Fibroblast of skin of back (primary cell): ENCODE results near the gene MYBPC3.
"Not testable (repeated sequence)": the region's sequence is repeated elsewhere in the genome, so short reads cannot be mapped to it uniquely, and the experiment has no call there.

Experiments used
- DNase-seq: peaks from one replicate; pipeline ENCODE4 v3.0.0-alpha.2; 2013

MYBPC3 gene

DNA sequence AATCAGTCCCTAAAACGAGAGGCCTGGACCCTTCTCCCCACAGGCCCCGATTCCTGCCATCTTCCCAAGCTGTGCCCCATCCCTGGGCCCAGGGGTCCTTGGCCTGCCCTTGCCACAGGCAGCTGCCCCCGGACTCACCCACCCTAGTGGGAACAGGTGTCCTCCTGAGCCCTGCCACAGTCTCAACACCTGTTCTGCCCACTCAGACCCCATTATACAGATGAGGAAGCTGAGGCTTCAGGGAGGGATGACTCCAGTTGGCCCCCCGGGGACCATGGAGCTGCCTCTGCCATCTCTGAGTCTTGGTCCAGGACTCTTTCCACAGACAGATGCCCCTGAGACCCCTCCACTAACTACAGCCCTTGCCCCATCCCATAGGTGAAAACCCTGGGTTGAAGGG is 15.9 kb downstream of the MYBPC3 start:
- DNase-seq: no peak

- DNase-seq: no peak
Observed at GRCh38 chr11:47335733-47336132, 16.8 kb downstream of the MYBPC3 start.

GRCh38 chr11:47334699-47335411 is 17.6 kb downstream of the MYBPC3 start:
- DNase-seq: not testable (repeated sequence)

- DNase-seq: no peak
Observed at GRCh38 chr11:47333886-47334443, 18.5 kb downstream of the MYBPC3 start.

DNA sequence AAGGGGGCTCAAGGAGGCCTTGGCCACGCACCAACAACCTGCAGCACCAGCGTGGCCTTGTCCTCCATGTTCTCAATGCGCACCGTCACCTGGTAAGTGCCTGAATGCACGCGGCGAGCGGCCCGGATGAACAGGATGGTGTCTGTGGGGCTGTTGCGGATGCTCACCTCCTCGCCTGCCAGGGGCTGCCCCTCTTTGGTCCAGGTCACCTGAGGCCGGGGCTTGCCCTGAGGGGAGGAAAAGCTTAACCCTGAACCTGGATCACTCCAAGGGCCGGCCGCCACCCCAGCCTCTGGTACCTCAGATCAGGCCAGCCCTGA is 19.0 kb downstream of the MYBPC3 start:
- DNase-seq: no peak

GRCh38 chr11:47332791-47333525 is 19.5 kb downstream of the MYBPC3 start:
- DNase-seq: no peak

GRCh38 chr11:47332303-47332711 is 20.2 kb downstream of the MYBPC3 start:
- DNase-seq: no peak

DNA sequence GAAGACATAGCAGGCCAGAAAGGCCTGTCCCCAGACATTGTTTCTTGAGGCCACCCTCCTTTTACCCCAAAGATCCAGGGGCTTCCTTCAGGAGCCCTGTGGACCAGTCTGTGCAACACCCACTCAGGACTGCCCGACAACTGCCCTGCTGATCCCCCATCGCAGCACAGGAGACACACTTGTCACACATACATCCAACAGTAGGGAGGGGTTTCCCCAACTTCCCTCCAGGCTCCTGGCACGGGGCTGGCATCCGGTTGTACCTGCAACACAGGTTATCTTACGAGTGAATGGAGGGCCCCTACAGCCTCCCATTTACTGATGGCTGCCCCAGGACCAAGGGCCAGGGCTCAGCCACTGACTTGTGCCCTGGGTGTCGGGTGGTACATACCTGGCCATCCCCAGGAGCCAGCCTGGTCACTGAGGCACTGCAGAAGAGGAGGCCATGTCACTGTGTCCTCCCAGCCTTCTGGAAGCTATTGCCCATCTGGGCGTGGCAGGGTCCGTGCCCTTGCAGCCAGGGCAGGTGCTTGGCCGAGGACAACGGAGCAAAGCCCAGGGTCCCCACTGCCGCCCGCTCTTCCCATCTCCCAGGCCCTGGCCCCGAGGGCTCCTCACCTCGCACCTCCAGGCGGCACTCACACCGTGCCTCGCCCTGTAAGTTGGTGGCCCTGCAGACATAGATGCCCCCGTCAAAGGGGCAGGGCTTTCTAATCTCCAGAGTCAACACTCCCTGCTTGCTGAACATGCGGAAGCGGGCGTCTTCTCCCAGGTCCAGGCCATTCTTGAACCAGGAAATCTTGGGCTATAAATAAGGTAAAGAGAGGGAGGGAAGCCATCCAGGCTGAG is 20.8 kb downstream of the MYBPC3 start:
- no peak for DNase-seq

DNA sequence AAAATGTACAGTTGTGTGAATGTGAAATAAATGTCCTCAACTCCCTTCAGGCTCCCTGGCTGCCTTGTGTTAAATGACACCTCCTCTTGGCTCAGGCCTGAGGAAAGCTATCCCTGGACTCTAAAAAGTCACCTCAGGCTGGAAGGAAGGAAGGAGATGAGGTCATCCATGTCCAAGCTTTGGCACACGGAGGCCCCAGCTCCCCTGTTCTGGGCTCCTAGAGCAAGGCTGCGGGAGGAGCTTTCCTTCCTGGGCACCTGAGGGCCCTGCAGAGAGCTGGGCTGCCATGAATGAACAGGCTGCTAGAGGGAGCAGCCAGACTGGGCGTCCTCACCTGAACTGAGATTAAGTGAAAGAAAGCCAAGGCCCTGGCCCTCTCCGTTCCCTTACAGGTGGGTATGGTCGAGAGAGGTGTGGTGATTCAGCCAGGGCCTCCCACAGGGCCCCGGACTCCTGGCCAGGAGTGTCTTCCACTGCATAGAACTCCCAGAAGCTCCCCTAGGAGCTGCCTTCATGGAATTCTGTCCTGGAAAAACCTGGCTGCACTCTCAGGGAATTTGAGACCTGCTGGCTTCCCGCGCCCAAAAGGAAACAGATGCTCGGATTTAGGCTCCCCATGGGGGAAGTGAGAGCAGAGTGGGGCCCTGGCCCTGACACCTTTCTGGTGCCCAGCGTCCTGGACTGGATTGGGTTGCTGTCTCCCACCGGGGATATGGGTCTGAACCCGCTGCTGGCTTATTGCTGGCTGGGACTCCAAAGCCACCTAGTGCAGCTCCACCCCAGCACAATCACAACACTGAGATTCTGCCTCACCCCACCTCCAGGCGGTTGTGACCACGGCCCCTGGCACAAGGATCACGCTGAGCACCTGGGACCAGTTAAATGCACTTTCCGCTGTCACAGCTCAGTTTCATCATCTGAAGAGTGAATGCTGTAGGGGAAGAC is 22.2 kb downstream of the MYBPC3 start:
- DNase-seq: peak; percentile 9

GRCh38 chr11:47329431-47329986 is 23.0 kb downstream of the MYBPC3 start:
- no peak for DNase-seq

GRCh38 chr11:47328449-47329390 is 23.8 kb downstream of the MYBPC3 start:
- DNase-seq: no peak

DNA sequence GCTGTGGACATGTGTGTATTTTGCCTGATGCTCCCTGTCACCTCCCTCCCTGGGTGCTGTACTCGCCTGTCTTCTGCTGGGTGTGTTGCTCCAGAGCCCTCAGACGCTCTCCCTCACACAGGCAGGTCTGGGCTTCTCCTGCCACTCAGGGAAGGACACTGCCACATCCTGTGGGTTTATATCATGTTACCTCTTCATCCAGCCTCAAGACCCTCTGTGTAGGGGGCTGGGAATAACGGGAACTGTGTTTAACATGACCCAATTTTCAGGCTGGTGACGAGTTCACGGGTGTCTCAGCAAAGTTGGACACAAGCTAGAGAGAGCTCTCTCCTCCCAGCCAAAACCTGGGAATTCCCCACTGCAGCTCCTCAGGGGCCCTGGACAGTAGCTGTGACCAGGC is 24.6 kb downstream of the MYBPC3 start:
- DNase-seq: no peak

DNA sequence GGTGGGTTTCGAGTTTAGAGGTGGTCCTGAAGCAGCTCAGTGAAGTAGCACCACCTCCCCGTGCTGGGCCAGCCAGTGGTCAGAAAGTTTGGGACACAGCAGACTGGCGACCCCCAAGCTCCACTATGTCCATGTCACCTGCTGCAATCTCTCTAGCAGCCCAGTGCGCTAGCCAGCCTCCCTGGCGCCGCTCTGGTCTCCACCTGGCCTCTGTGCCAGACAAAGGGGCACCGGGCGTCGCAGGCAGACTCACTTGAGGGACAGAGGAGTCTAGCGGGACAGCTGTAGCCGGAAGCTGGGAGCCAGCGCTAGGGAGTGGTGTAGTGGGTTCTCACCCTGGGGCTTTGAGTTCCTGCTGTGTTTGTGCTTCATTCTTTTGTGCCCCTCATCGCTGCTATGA is 25.5 kb downstream of the MYBPC3 start:
- DNase-seq: no peak

- DNase-seq: no peak
Observed at GRCh38 chr11:47326198-47326597, 26.3 kb downstream of the MYBPC3 start.

DNA sequence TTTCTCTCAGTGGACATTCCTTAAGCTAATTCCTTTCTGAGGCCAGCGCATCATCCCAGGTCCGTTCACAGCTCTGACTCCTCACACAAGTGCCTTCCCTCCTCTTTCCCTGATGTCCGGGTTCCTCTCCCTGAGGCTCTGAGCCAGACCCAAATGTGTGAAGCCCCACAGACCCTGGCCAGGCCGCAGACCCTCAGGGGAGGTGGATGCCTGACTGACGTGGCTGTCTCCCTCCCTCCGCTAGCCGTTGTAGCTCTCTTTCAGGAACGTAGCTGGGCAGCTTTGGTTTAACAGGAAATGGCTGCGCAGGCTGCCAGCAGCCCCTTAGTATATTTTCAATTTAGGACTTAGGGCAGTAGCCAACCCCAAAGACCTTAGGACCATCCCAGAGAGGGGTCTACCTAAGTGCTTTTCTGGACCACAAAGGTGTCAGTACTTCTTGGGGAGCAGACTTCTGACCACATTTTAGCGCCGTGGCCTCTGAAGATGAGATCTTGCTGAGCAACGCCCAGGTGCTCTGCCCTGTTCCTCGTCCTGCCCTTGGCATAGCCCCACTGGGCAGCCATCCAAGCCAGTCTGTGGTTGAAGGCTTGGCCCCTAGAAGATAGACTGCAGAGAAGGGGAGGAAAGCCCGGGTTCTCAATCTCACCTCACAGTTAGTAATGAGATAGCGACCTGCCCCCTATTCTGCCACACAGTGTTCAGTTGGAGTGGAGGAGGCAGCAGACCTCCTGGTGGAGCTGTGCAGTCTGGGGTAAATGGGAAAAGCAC is 27.0 kb downstream of the MYBPC3 start:
- DNase-seq: no peak

GRCh38 chr11:47324520-47324919 is 28.0 kb downstream of the MYBPC3 start:
- no peak for DNase-seq

DNA sequence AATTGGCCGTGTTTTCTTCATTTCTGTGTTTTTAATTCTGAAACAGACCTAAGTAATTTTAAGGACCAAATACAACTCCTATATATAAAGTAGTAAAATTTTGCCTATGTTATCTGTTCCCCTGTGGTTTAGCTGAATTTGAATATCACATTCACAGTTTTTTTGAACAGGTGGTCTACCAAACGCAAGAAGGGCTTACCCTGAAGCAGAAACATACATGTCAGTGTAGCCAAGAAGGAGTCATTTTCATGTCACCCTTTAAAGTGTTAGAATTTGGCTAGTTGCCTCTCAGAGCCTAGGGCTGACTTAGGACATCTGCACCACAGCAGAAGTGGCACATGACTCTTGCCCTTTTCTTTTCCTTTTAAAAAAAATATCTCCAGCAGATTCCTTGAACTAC is 34.3 kb downstream of the MYBPC3 start:
- DNase-seq: no peak

GRCh38 chr11:47317064-47317828 is 35.3 kb downstream of the MYBPC3 start:
- DNase-seq: no peak

GRCh38 chr11:47316501-47316900 is 36.0 kb downstream of the MYBPC3 start:
- DNase-seq: not testable (repeated sequence)
